OCI-LY7 (cell line): Measurements from ENCODE around the gene GIPC3. TPM values are rescaled to one million over a fixed set of nuclear protein-coding genes. Genes with fewer than 3 reads are reported as not detected.

Source experiments
- BruUV-seq: library from RNA; stranded (reverse); fragments of 400-500 nt; replicated peaks from 2 replicates; lab custom pipeline; 2021; lab: Mats Ljungman, UMichigan
- CTCF ChIA-PET: fragments of 300-600 bp; sonication (Branson Sonifier 250); formaldehyde crosslinking; loops from one replicate; lab custom pipeline; 2022; ENCODE audit warnings: antibody characterized with exemption; ENCODE audit not compliant: unreplicated experiment; lab: Charles Lee
- POLR2A ChIA-PET: fragments of 300-600 bp; sonication (Branson Sonifier 250); formaldehyde crosslinking; loops from one replicate; lab custom pipeline; 2022; ENCODE audit warnings: antibody characterized with exemption; lab: Charles Lee
- DNase-seq: peaks from one replicate; pipeline ENCODE4 v3.0.0-alpha.2; 2015; ENCODE audit warnings: low spot score
- H2AFZ ChIP-seq: fragments of 200-600 bp; sonication (generic), shearing (Covaris generic); 2 replicates; pipeline ENCODE4 v1.6.1; 2014; ENCODE audit warnings: mild to moderate bottlenecking, antibody characterized with exemption, low read length, moderate library complexity
- H3K27ac ChIP-seq: fragments of 200-600 bp; sonication (generic); 2 replicates; pipeline ENCODE4 v1.5.1; 2014; ENCODE audit warnings: mixed run types, low read depth, mild to moderate bottlenecking, moderate library complexity, low read length, inconsistent platforms; ENCODE audit not compliant: poor library complexity, severe bottlenecking
- H3K36me3 ChIP-seq: fragments of 200-600 bp; sonication (generic); 2 replicates; pipeline ENCODE4 v1.6.1; 2014; ENCODE audit warnings: mild to moderate bottlenecking, antibody characterized with exemption, low read length, moderate library complexity, mixed read lengths; ENCODE audit not compliant: insufficient read depth
- H3K4me1 ChIP-seq: fragments of 200-600 bp; sonication (generic); 2 replicates; pipeline ENCODE4 v1.5.1; 2014; ENCODE audit warnings: mild to moderate bottlenecking, low read length; ENCODE audit not compliant: insufficient read depth, poor library complexity, severe bottlenecking
- H3K4me2 ChIP-seq: fragments of 200-600 bp; sonication (generic); 2 replicates; pipeline ENCODE4 v1.6.1; 2014; ENCODE audit warnings: mild to moderate bottlenecking, low read length
- H3K4me3 ChIP-seq: fragments of 200-600 bp; sonication (generic); 2 replicates; pipeline ENCODE4 v1.5.1; 2014; ENCODE audit warnings: mild to moderate bottlenecking, low read depth, low read length; ENCODE audit not compliant: poor library complexity, severe bottlenecking
- H3K79me2 ChIP-seq: fragments of 200-600 bp; sonication (generic); 2 replicates; pipeline ENCODE4 v1.6.1; 2016; ENCODE audit warnings: low read depth, mild to moderate bottlenecking, low read length, moderate library complexity, mixed read lengths; ENCODE audit not compliant: insufficient read depth
- H3K9me2 ChIP-seq: fragments of 200-600 bp; sonication (generic); 2 replicates; pipeline ENCODE4 v1.6.1; 2016; ENCODE audit warnings: mild to moderate bottlenecking, low read length, mixed read lengths; ENCODE audit not compliant: insufficient read depth
- H3K9me3 ChIP-seq: fragments of 200-600 bp; sonication (generic); 2 replicates; pipeline ENCODE4 v1.6.1; 2014; ENCODE audit warnings: mild to moderate bottlenecking, mixed run types, low read length, mixed read lengths
- H4K20me1 ChIP-seq: fragments of 200-600 bp; sonication (generic); 2 replicates; pipeline ENCODE4 v1.6.1; 2014; ENCODE audit warnings: mild to moderate bottlenecking, antibody characterized with exemption, low read length, moderate library complexity, mixed read lengths; ENCODE audit not compliant: insufficient read depth
- EZH2phosphoT487 ChIP-seq: fragments of 200-600 bp; sonication (generic); IDR thresholded peaks from 2 replicates; pipeline ENCODE4 v1.6.1; 2018; ENCODE audit warnings: low read depth, borderline replicate concordance, mild to moderate bottlenecking, mixed run types, antibody characterized with exemption, low read length, moderate library complexity, mixed read lengths
- intact Hi-C: fragments of 100-400 bp; cut with micrococcal nuclease; formaldehyde crosslinking; loops from one replicate; pipeline ENCODE4 v1.10.0; 2022; ENCODE audit not compliant: unreplicated experiment
- total RNA-seq, 2 experiments: library from RNA; depleted of rRNA in 1 of 2; stranded (reverse); fragments of >200 nt in 1 of 2; shearing (Covaris generic) in 1 of 2; gene quantifications; 2 replicates each; pipeline ENCODE4 v1.2.3, GENCODE V29; 2014 to 2022
- TF ChIP-seq, protein P1 (sequence below): fragments of 200-600 bp; sonication (generic); conservative IDR thresholded peaks from 2 replicates; pipeline ENCODE4 v1.5.1; 2014; ENCODE audit warnings: mild to moderate bottlenecking, antibody characterized with exemption, low read length, moderate library complexity, mixed read lengths

The GIPC3 gene
- total RNA-seq, 2 experiments from 2014 or later: not detected

DNA sequence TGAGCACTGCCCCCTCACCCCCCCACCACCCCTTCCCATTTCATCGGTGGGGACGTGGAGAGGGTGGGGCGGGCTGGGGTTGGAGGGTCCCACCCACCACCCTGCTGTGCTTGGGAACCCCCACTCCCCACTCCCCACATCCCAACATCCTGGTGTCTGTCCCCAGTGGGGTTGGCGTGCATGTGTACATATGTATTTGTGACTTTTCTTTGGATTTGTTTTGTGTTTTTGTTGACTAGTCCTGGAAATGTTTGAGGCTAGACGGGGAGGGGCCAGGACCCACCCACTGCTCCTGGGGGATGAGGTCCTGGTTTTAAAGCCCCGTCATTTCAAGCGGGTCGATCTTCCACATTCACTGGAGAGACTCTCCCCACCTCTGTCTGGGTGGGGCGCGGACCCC, 49.3 kb upstream of the GIPC3 start:
- H3K9me2 ChIP-seq: no peaks in the 10 kb centered on the region
- no peak overlapping the region for H3K4me3 ChIP-seq
- no peaks in the 10 kb centered on the region for H4K20me1 ChIP-seq
- intact Hi-C loops: no loop called here
- H3K27ac ChIP-seq: no peak overlapping the region
- no peak for DNase-seq
- no peaks in the 10 kb centered on the region for H3K4me1 ChIP-seq
- no peaks in the 10 kb centered on the region for H3K79me2 ChIP-seq
- POLR2A ChIA-PET: no interaction called here
- no peak overlapping the region for H3K4me2 ChIP-seq
- no TSS peak for BruUV-seq
- TF ChIP-seq, protein P1, sequence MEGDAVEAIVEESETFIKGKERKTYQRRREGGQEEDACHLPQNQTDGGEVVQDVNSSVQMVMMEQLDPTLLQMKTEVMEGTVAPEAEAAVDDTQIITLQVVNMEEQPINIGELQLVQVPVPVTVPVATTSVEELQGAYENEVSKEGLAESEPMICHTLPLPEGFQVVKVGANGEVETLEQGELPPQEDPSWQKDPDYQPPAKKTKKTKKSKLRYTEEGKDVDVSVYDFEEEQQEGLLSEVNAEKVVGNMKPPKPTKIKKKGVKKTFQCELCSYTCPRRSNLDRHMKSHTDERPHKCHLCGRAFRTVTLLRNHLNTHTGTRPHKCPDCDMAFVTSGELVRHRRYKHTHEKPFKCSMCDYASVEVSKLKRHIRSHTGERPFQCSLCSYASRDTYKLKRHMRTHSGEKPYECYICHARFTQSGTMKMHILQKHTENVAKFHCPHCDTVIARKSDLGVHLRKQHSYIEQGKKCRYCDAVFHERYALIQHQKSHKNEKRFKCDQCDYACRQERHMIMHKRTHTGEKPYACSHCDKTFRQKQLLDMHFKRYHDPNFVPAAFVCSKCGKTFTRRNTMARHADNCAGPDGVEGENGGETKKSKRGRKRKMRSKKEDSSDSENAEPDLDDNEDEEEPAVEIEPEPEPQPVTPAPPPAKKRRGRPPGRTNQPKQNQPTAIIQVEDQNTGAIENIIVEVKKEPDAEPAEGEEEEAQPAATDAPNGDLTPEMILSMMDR: no peak
- no peak for TF ChIP-seq EZH2phosphoT487
- no peaks in the 10 kb centered on the region for H3K9me3 ChIP-seq
- H2AFZ ChIP-seq: no peak overlapping the region
- peaks cover 80% of the 10 kb centered on the region for H3K36me3 ChIP-seq
- CTCF ChIA-PET: no interaction called here

DNA sequence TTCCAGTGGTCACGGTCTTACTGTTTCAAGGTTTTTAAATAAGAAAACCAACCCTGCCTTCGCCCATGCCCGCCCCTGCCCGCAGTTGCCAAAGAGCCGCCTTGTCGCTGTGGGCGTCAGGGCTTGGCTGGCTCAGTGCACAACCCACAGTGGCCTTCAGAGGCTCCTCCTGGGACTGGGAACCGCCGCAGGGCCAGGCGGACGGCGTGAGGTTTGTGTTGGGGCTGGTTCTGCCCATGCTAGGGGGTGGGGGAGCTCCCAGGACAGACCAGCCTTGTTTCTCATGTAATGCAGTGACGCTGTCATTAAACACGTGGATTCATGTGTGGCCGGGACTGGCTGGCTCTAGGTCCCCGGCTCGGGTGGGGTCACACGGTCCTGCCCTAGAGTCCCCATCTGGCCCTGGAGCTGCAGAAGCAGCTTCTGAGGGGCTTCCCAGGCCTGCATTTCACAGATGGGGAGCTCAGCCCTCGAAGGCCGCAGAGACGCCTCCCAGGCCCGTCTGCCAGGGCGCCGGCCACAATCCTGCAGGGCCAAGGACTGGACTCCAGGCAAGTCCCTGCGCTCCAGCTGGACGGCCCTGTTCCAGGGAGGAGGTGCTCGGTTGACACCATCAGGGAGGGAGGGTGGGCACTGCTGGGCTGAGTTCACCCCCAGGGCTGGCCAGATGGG, 48.7 kb upstream of the GIPC3 start:
- Histone ChIP-seq H2AFZ (no peak overlapping the region), H3K36me3 (peaks cover 74% of the 10 kb centered on the region), H3K27ac (no peak overlapping the region), H3K79me2 (no peaks in the 10 kb centered on the region), H3K4me3 (no peak overlapping the region), H3K9me3 (no peaks in the 10 kb centered on the region), H3K4me2 (no peak overlapping the region), H3K9me2 (no peaks in the 10 kb centered on the region), H3K4me1 (no peaks in the 10 kb centered on the region), H4K20me1 (no peaks in the 10 kb centered on the region)
- no TSS peak for BruUV-seq
- TF ChIP-seq, protein P1: no peak
- no peak for TF ChIP-seq EZH2phosphoT487
- ChIA-PET CTCF (no interaction called here), POLR2A (no interaction called here)
- DNase-seq: no peak
- intact Hi-C loops: no loop called here

DNA sequence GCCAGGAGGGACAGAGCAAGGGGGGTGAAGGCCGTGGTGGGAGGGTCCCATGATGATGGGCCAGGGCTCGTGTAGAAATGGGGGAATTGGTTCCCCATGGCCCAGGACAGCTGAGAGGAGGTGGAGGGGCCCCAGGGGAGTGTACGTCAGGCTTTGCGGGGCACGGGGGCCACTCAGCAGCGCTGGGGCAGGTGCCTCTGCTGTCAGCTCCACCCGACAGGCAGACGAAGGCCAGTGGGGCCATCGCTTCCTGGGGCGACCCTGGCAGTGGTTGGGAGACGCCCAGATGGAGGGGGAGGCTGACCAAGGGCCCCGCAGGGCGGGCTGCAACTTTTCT, 48.2 kb upstream of the GIPC3 start:
- no peak overlapping the region for H3K27ac ChIP-seq
- ChIA-PET CTCF (interaction anchor here (0.6 kb wide), 1 partner anchor 14 kb away, joined by 3 read pairs; no protein-coding TSS in a partner anchor), POLR2A (no interaction called here)
- H4K20me1 ChIP-seq: no peaks in the 10 kb centered on the region
- H3K4me2 ChIP-seq: no peak overlapping the region
- H3K9me2 ChIP-seq: no peaks in the 10 kb centered on the region
- intact Hi-C loops: no loop called here
- peaks cover 69% of the 10 kb centered on the region for H3K36me3 ChIP-seq
- DNase-seq: no peak
- no peak overlapping the region for H2AFZ ChIP-seq
- TF ChIP-seq EZH2phosphoT487: no peak
- TF ChIP-seq, protein P1: no peak
- no TSS peak for BruUV-seq
- H3K9me3 ChIP-seq: no peaks in the 10 kb centered on the region
- H3K4me1 ChIP-seq: no peaks in the 10 kb centered on the region
- H3K4me3 ChIP-seq: no peak overlapping the region
- H3K79me2 ChIP-seq: no peaks in the 10 kb centered on the region
